Measurements from ENCODE around the gene MRPS14. TPM values are rescaled to one million over a fixed set of nuclear protein-coding genes. Genes with fewer than 3 reads are reported as not detected.

The MRPS14 gene
- total RNA-seq, 1 experiment from 2014 or later = 25.1 TPM

DNA sequence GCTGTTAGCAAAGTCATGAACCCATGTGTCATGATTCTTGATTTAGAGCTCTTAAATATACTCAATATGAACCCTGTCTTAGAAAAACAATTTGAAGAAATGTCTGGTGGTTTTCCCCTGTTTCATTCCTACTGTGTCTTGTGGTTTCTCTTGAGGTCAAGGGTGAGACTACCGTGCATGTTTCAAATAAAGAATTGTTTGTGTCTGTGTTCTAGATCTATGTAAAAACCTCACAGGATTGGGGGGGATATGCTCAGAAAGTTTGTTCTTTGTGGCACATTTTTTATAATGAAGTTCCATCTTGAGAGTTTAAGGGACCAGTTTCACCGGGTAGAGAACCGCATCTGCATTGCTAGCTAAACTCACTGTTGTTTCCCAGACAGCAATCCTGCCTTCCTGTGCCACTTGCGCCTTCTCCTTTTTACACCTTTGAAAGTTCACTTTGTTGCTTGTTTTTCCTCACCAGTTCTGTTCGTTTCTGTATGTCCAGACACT, 54.4 kb downstream of the MRPS14 start:
- no peaks in the 10 kb centered on the region for H3K27me3 ChIP-seq (ENCODE audit: control insufficient read depth, insufficient read depth, low read length)
- POLR2A ChIA-PET = no interaction called here
- intact Hi-C loops (cut with micrococcal nuclease; ENCODE audit: unreplicated experiment) = no loop called here
- H3K27ac ChIP-seq (ENCODE audit: low read length) = no peak overlapping the region
- TF ChIP-seq POLR2AphosphoS5 (IDR thresholded peaks at IDR 0.05; ENCODE audit: low read depth, low read length) = no peak
- TF ChIP-seq, protein P1, sequence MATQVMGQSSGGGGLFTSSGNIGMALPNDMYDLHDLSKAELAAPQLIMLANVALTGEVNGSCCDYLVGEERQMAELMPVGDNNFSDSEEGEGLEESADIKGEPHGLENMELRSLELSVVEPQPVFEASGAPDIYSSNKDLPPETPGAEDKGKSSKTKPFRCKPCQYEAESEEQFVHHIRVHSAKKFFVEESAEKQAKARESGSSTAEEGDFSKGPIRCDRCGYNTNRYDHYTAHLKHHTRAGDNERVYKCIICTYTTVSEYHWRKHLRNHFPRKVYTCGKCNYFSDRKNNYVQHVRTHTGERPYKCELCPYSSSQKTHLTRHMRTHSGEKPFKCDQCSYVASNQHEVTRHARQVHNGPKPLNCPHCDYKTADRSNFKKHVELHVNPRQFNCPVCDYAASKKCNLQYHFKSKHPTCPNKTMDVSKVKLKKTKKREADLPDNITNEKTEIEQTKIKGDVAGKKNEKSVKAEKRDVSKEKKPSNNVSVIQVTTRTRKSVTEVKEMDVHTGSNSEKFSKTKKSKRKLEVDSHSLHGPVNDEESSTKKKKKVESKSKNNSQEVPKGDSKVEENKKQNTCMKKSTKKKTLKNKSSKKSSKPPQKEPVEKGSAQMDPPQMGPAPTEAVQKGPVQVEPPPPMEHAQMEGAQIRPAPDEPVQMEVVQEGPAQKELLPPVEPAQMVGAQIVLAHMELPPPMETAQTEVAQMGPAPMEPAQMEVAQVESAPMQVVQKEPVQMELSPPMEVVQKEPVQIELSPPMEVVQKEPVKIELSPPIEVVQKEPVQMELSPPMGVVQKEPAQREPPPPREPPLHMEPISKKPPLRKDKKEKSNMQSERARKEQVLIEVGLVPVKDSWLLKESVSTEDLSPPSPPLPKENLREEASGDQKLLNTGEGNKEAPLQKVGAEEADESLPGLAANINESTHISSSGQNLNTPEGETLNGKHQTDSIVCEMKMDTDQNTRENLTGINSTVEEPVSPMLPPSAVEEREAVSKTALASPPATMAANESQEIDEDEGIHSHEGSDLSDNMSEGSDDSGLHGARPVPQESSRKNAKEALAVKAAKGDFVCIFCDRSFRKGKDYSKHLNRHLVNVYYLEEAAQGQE (IDR thresholded peaks at IDR 0.05; ENCODE audit: insufficient read depth in 1 of 2, low read depth in 2 of 2, low read length in 1 of 2) = no peak
- no peak for TF ChIP-seq TCF7L2 (IDR thresholded peaks at IDR 0.05; ENCODE audit: low read depth, low read length)
- TF ChIP-seq, protein P2, sequence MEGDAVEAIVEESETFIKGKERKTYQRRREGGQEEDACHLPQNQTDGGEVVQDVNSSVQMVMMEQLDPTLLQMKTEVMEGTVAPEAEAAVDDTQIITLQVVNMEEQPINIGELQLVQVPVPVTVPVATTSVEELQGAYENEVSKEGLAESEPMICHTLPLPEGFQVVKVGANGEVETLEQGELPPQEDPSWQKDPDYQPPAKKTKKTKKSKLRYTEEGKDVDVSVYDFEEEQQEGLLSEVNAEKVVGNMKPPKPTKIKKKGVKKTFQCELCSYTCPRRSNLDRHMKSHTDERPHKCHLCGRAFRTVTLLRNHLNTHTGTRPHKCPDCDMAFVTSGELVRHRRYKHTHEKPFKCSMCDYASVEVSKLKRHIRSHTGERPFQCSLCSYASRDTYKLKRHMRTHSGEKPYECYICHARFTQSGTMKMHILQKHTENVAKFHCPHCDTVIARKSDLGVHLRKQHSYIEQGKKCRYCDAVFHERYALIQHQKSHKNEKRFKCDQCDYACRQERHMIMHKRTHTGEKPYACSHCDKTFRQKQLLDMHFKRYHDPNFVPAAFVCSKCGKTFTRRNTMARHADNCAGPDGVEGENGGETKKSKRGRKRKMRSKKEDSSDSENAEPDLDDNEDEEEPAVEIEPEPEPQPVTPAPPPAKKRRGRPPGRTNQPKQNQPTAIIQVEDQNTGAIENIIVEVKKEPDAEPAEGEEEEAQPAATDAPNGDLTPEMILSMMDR (IDR thresholded peaks at IDR 0.05) = no peak
- no peak for TF ChIP-seq SIN3A (IDR thresholded peaks at IDR 0.05; ENCODE audit: borderline replicate concordance, insufficient read depth, low read depth, low read length)
- in situ Hi-C loops (cut with HindIII; ENCODE audit: low pct_unique_long_range_greater_than_20kb, low sequenced_read_pairs) = no loop called here
- no peaks in the 10 kb centered on the region for H3K36me3 ChIP-seq (ENCODE audit: control insufficient read depth, insufficient read depth, low read length)
- ATAC-seq (no peak), DNase-seq (ENCODE audit: low read depth, low spot score) (no peak)
- no peaks in the 10 kb centered on the region for H3K4me1 ChIP-seq (ENCODE audit: control insufficient read depth, insufficient read depth, low read length)
- H3K4me3 ChIP-seq (ENCODE audit: low read depth in 2 of 2, low read length in 2 of 2) = no peak overlapping the region
- no peaks in the 10 kb centered on the region for H3K9me3 ChIP-seq (ENCODE audit: control insufficient read depth, insufficient read depth, low read depth, low read length)
- no TSS peak for BruUV-seq (replicated peaks)
- CTCF ChIA-PET = no interaction called here

DNA sequence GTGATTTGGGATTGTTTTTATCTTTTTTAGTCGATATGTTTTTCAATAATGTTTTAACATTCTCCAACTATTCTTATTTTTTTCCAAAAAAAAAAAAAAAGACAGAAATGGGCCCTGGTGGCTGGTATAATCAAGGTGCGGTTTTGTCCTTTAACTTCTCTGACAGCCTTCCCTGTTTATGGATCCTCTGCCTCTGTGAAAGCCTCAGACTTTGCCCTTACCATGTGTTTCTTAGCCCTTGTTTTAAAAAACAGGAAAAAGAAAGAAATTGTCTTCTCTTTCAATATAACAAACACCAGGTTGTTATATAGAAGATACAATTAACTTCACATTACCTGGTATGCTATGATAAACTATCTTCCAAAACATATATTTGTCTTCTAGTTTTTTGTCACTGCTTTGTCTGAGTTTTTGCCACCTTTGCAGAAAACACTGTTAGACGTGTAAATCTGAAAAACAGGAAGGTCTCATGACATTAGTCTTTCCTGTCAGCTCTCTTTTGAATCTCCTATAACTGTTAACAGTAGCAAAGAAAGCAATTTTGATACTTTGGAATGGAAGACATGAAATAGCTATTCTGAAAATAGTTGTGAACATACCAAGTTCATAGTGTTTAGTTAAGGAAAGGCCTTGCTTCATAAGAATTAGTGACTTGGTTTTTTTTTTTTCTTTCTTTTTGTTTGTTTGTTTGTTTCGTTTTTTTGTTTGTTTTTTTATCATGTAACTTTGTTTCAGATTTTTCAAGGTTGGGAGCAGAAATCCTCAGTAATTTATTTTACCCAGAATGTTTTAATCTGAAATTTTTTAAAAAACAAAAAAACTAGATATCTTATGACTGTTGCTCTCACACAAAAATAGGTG, 55.1 kb downstream of the MRPS14 start:
- DNase-seq (ENCODE audit: low read depth, low spot score) (no peak), ATAC-seq (no peak)
- H3K4me1 ChIP-seq (ENCODE audit: control insufficient read depth, insufficient read depth, low read length) = no peaks in the 10 kb centered on the region
- no TSS peak for BruUV-seq (replicated peaks)
- in situ Hi-C loops (cut with HindIII; ENCODE audit: low pct_unique_long_range_greater_than_20kb, low sequenced_read_pairs) = no loop called here
- POLR2A ChIA-PET = no interaction called here
- no peaks in the 10 kb centered on the region for H3K9me3 ChIP-seq (ENCODE audit: control insufficient read depth, insufficient read depth, low read depth, low read length)
- intact Hi-C loops (cut with micrococcal nuclease; ENCODE audit: unreplicated experiment) = no loop called here
- CTCF ChIA-PET = no interaction called here
- H3K4me3 ChIP-seq (ENCODE audit: low read depth in 2 of 2, low read length in 2 of 2) = no peak overlapping the region
- H3K27me3 ChIP-seq (ENCODE audit: control insufficient read depth, insufficient read depth, low read length) = no peaks in the 10 kb centered on the region
- H3K36me3 ChIP-seq (ENCODE audit: control insufficient read depth, insufficient read depth, low read length) = no peaks in the 10 kb centered on the region
- no peak overlapping the region for H3K27ac ChIP-seq (ENCODE audit: low read length)
- no peak for TF ChIP-seq POLR2AphosphoS5 (IDR thresholded peaks at IDR 0.05; ENCODE audit: low read depth, low read length)
- TF ChIP-seq, protein P2 (IDR thresholded peaks at IDR 0.05) = no peak
- no peak for TF ChIP-seq TCF7L2 (IDR thresholded peaks at IDR 0.05; ENCODE audit: low read depth, low read length)
- no peak for TF ChIP-seq SIN3A (IDR thresholded peaks at IDR 0.05; ENCODE audit: borderline replicate concordance, insufficient read depth, low read depth, low read length)
- TF ChIP-seq, protein P1 (IDR thresholded peaks at IDR 0.05; ENCODE audit: insufficient read depth in 1 of 2, low read depth in 2 of 2, low read length in 1 of 2) = no peak

Measured in Panc1 (cell line).